Stimulated activated CD4-positive, alpha-beta T cell treated with anti-CD3 and anti-CD28 coated beads, Interleukin-2, amount 100 ng/mL, for 24 hours (primary cell): ENCODE measurements around the gene DGCR2.
"Not testable (repeated sequence)": the region's sequence is repeated elsewhere in the genome, so short reads cannot be mapped to it uniquely, and the experiment has no call there.

Experiments used
- DNase-seq, 2 donors: peaks; one replicate each; pipeline ENCODE4 v3.0.0-alpha.2; 2020

Gene DGCR2

GRCh38 chr22:19038164-19038546 lies 84.1 kb downstream of the DGCR2 start:
- DNase-seq: no peak

- DNase-seq: no peak
These were observed 84.7 kb downstream of the DGCR2 start for GRCh38 chr22:19037282-19038163.

DNA sequence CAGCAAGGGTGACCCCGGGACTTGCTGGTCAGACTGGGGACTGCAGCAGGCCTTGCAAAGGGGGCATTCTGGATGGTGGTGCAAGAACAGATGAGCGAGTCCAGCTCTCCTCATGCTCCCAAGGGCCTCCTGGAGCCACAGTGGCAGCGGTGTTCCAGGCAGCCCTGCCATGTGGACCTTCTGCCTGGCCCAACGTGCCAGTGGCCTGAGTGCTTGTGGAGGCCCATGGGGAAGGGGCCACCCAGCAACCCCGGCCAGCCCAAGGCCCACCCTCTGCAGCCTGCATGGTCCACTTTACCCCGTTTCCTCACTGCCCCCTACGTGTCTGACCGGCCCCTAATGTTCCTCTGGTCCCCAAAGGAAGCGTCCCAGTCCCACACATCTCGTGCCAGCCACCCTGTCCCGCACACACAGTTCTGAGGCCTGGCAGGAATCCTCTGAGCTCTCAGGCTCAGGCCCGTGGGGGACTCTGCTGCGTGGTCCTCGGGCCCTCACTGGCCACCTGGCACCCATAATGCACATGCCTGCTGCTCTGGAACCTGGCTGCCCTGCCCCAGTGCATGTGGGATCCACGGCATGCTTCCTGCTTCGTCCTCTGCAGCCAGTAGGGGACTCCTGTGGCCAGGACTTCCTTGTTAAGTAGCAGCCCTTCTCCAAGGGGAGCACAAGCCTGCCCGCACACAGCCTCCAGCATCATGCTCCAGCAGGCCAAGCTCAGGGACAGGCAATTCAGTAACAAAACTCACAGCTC lies 85.5 kb downstream of the DGCR2 start:
- no peak for DNase-seq

GRCh38 chr22:19036229-19036522 lies 86.0 kb downstream of the DGCR2 start:
- no peak for DNase-seq

- DNase-seq: no peak
These were observed 86.6 kb downstream of the DGCR2 start for GRCh38 chr22:19035474-19036228.

GRCh38 chr22:19035126-19035473 lies 87.1 kb downstream of the DGCR2 start:
- not testable (repeated sequence) for DNase-seq

GRCh38 chr22:19034724-19035120 lies 87.5 kb downstream of the DGCR2 start:
- not testable (repeated sequence) for DNase-seq

DNA sequence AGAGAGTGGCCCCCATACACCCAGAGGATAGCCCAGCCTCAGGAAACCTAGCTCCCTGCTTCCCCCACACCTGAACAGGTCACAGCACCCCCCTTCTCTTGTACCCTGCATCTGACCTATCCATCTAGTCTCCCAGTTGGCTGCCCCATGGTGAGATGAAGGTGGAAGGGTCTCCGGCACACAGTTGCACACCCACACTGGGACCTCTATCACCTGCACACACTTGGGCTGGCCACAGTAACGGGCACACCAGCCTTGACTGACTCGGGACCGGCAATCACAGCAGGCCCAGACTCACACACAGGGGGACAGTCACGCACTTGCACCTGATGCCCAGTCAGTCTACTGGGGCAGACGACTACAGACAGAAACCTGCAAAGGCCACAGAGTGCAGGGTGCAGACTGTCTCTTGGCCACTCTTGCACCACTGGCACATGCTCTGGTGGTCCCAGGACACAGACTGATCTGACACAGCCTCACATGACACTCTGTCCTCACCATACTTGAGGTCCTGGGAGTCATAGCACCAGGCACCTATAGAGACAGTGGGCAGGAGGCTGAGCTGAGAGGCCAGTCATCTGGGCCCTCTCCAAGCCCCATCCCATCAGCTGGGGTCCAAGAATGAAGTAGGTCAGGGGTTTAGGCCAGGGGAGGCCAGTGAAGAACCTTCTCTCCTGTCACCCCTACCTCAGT lies 88.0 kb downstream of the DGCR2 start:
- not testable (repeated sequence) for DNase-seq

- not testable (repeated sequence) for DNase-seq
These were observed 88.7 kb downstream of the DGCR2 start for GRCh38 chr22:19033568-19033905.

DNA sequence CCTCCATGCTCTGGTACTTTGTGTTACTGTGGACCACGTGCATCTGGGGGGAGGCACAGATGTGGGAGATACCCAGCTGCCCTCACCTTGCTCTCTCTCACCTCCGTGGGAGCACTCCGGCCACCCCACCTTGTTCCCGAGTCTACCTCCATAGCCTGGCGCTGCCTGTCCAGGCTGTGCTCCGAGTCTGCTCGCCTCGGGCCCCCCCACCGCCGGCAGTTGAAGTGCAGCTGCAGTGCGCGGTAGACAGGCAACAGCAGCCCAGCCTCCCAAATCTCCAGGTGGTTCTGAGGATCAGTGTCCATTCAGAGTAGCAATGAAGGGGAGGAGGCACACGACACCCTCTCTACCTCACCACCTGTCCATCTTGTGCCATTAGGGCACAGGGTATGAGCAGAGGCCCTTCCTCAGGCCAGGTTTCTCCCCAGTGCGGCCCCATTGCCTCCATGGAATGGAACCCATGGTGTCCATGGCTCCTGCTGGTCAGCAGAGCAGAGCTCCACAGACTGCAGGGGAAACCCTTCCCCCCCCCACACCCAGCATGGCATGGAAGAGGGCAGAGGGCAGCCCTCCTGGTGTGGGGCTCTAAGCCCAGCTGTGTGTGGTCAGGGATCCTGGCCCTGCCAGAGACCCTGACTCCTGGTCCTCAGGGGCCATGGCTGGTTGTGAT lies 89.2 kb downstream of the DGCR2 start:
- not testable (repeated sequence) for DNase-seq

DNA sequence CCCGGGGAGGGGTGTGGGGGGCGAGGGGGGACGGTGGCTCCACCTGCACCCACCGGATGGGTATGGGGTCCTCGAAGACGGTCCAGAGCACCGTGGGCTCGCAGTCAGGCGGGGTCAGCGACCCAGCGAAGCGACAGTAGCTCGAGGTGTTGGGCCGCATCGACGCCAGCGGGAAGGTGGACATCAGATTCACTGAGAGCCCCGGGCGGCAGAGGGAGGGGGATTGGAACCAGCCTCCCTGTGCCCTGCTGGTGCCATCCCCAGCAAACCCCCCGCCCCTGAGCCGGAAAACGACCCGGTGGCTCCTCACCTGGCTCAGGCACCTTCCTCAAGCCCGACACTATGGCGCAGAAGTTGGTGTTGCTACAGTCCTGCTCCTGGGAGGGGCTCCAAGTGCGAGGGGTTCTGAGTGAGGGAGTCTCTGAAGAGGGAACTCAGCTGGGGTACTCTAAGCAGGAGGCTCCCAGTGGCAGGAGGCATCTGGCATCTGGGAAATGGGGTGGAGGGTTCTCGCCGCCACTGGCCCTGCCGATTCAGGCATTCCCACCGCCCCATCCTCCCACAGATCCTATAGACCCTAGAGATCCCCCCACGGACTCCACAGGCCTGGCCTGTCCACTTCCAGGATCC lies 89.9 kb downstream of the DGCR2 start:
- not testable (repeated sequence) for DNase-seq

DNA sequence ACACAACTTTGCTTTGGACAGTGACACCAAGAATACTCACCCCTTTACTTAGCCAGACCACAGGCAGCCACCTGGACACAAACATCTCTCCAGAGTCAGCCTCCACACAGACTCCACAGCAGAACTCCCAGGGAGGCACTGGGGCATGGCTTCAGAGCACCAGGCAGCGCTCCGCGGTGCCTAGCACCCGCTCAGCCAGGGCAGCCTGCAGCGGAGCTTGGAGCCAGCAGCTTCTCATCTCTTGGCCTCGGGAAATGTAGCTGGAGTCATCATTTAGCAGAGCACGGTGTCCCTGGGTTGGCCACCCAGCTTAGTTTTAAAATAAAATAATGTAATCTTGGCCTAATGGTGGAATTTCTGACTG lies 91.3 kb downstream of the DGCR2 start:
- DNase-seq: not testable (repeated sequence)

GRCh38 chr22:19030226-19030888 lies 91.9 kb downstream of the DGCR2 start:
- DNase-seq: not testable (repeated sequence)

DNA sequence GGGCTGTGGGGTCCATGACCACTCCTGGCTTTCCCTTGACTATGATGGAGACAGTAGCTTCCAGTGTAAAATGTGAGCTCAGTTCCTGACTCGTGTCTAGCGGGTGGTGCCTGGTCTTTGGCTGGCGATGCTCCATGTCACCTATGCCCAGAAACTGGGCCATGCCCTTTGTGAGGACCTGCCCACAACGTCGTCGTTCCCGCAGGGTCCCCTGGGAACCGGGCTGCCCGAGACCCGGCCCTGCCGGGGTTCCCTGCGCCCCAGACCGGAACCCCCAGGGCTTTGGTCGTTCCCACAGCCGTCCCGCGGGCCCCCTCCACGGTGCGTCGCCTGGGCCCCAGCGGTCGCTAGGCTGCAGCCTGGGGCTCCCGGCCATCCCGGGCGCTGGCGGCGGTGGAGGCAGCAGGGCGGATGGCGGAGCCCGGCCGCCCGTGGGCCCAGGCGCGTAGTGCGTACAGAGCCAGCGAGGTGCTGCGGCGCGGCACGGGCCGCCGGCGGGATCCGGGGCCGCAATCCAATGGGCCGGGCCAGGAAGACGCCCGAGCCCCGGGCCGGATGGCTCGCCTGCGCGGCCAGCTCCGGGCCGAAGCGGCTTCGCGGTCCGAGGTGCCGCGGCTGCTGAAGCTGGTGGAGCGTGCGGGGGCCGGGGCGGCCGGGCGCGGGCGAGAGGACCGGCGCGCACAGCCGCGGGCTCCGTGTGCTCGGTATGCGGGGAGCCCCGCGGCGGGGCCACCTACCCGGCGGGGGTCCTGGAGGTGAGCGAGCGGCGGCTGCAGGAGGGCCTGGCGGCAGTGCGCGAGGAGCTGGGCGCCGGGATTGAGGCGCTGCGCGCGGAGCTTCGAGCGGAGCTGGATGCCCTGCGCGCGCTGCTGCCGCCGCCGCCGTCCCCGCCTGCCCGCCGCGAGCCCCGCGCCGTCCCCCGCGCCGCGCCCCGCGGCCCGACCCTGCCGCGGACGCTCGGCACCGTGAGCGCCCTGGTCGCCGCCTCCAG lies 92.8 kb downstream of the DGCR2 start:
- not testable (repeated sequence) for DNase-seq

DNA sequence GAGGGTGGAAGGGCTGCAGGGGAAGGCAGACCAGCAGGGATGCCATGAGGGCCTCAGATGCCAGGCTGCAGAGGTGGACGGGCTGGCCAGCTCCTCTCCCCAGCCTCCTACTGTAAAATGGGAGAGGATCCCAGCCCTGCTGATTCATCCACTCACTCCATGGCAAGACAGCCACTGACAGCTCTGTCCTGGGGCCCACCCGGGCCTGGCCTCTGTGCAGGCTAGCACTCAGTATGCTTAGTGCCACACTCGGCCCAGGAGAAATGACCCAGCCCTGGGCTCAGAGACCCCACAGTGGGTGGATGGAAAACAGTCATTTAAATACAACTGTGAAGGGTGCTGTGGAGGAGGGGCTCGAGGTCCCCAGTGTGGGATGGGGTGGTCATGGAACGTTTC lies 94.2 kb downstream of the DGCR2 start:
- DNase-seq: not testable (repeated sequence)

GRCh38 chr22:19027371-19028059 lies 94.7 kb downstream of the DGCR2 start:
- not testable (repeated sequence) for DNase-seq

- DNase-seq: not testable (repeated sequence)
These were observed 96.1 kb downstream of the DGCR2 start for GRCh38 chr22:19026080-19026479.

GRCh38 chr22:19024956-19025489 lies 97.2 kb downstream of the DGCR2 start:
- DNase-seq: not testable (repeated sequence)

DNA sequence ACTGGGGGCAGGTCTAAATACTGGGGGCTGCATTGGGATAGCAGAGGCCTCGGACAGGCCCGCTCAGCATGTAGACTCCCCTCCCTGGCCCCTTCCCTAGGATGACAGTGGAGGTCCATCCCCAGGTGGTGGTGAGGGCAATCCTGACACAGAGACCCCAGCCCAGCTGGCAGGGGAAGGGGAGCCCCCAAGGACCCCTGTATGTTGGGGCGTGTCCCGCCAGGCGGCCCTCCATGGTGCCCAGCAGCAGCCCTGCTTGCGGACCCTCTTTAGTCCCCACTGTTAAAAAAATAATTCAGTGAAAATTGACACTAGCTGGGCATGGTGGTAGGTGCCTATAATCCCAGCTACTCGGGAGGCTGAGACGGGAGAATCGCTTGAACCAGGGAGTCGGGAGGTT lies 98.3 kb downstream of the DGCR2 start:
- not testable (repeated sequence) for DNase-seq
